Esophagus muscularis mucosa (tissue), 3 donors: ENCODE results near the gene CD52.

ENCODE experiments used
- CTCF ChIP-seq, 3 experiments: fragments of 200-600 bp in 2 of 3; fragments of 450-650 bp in 1 of 3; sonication (generic) in 2 of 3; IDR thresholded peaks; one replicate each; pipeline ENCODE4 v1.5.1; 2017 to 2019; ENCODE audit warnings: antibody characterized with exemption in 3 of 3, mild to moderate bottlenecking in 2 of 3, moderate library complexity in 1 of 3
- POLR2A ChIP-seq: fragments of 450-650 bp; IDR thresholded peaks from one replicate; pipeline ENCODE4 v1.6.1; 2017; ENCODE audit warnings: antibody characterized with exemption, moderate library complexity, mild to moderate bottlenecking, low read depth

DNA sequence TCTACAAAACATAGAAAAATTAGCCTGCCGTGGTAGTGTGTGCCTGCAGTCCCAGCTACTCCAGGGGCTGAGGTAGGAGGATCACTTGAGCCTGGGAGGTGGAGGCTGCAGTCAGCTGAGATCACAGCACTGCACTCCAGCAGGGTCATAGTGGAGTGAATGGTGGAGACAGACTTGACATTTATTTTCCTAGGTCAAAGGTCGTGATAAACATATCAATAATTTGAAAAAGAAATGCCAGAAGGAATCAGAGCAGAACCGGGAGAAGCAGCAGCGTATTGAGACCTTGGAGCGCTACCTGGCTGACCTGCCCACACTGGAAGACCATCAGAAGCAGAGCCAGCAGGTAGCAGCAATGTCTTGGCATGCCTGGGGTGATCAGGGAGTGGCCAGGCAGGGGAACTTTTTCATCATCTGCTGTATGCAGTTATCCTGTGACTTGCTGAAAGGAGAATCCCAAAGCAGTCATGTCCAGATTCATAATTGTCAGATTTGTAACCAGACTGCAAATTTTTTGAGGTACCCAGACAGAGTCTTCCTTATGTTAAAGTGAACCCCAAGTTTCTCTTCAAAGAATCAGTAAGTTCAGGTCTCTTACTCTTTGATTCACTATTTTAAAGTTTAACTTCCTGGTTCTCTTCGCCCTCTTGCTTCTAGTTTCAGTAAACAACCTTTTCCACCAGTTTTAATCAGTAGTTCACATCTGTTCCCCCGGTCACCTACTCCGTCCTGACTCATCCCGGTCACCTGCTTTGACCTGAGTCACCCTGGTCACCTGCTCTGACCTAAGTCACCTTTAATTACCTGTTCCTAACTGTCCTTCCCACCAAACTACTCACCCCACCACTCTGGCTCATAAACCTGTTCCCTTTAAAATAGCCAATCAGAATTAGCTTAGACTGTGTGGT is 49.2 kb upstream of the CD52 start:
- no peak for TF ChIP-seq CTCF (IDR thresholded peaks at IDR 0.05)
- TF ChIP-seq POLR2A: no peak
